ENCODE measurements around the gene SELENOT.
A peak's percentile ranks its signal among the peaks of the same experiment; 100 is the strongest.
"Not testable (repeated sequence)": the region's sequence is repeated elsewhere in the genome, so short reads cannot be mapped to it uniquely, and the experiment has no call there.

SELENOT gene

GRCh38 chr3:150603153-150603979 lies at the start of gene SELENOT:
Gene SELENOT, plus strand, starts transcription at chr3:150603321. Its CDS starts 42 bp downstream, at chr3:150603363.
- peak; percentile 92 for DNase-seq

DNA sequence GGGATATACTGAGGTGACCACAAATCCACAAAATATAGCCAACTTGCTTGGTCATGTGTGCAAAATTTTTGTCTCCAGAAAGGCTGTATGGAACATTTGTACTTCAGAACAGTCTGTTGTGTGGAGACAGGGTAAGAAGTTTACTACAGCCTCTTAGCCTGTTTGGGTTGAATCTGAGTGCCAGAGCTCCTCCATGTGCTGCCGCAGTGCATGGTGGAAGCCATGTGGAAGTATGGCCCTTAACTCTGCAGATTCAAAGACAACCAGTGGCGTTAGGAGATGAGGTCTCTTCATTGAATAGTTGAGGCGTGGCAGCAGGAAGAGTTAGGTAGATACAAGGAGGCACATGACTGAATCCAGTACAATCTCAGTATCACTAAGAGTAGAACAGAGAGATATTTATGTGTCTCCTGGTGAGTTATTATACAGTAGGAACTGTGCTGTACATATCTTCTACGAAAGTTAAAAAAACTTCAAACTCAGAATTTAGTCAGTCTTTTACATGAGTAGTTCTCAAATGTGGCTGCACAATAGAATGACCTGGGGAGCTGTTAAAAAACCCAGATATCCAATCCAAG lies 47.2 kb upstream of the SELENOT start:
- DNase-seq: no peak

GRCh38 chr3:150556792-150557191 lies 46.3 kb upstream of the SELENOT start:
- no peak for DNase-seq

DNA sequence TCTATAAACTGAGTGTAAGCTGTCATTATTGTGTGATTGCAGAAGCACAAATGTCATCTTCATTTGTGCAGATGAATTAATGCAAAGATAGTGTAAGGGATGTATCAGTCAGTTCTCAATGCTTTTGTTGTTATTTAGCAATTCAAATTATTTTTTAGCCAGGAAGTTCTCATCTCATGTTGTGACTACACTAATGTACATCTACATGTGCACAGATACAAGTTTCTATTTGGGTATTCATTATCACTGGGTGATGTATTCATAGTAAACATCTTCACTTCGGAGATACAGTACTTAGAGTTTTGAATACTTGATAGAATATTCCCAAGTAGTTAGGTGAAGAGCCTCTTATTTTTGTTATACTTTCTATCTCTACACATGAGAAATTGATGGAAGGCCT lies 45.4 kb upstream of the SELENOT start:
- no peak for DNase-seq

GRCh38 chr3:150564243-150564642 lies 38.9 kb upstream of the SELENOT start:
- no peak for DNase-seq

- DNase-seq: no peak
Observed at GRCh38 chr3:150567328-150567727, 35.8 kb upstream of the SELENOT start.

DNA sequence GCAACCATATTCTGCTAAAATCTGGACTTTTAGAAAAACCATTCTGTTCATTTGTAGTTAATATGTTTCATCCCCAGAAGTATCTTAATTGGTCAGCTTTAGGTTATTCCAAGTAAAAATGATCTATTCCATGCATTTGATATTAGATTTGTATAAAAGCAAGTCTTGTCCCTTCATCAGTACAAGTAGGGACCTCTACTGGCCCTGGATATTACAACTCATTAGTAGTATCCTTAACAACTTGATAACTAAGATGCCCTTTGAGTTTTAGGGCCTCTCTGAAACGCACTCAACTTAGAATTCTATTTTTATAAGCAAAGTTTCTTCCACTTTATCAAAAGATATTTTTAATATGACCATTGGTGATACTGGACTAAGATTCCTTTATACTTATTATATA lies 25.3 kb upstream of the SELENOT start:
- DNase-seq: no peak

DNA sequence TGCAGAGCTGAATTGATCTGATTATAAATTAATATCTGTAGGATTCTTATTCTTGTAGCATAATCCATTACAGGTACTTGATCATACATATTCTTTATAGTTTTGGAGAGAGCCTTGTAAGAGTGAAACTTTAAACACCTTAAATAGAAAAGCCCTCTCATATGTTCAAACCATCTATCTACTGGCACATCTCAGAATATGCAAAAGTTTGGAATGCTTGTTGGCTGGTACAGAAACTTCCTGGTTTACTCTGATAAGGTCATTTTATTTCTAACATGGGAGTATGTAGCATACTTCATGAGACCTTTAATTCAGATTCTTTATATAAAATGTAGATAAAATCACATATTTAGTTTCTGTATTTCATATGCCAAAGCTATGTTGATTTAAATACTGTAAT lies 21.9 kb upstream of the SELENOT start:
- DNase-seq: no peak

GRCh38 chr3:150582620-150583019 lies 20.5 kb upstream of the SELENOT start:
- no peak for DNase-seq

GRCh38 chr3:150583028-150583427 lies 20.1 kb upstream of the SELENOT start:
- DNase-seq: no peak

GRCh38 chr3:150588027-150588830 lies 14.9 kb upstream of the SELENOT start:
- no peak for DNase-seq

DNA sequence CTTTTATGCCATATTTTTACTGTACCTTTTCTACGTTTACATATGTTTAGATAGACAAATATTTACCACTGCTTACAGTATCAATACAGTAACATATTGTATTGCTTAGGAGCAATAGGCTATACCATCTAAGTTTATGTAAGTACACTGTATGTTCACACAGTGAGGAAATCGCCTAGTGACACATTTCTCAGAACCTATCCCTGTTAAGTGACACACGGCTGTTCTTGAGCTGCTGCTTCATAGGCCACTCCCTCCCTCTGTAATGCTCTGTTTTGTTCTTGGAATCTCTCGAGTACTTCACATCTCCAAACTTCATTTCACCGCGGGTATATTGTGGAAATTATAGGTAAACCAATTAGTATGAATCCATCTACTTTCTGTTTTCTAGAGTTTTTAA lies 13.4 kb upstream of the SELENOT start:
- DNase-seq: no peak

DNA sequence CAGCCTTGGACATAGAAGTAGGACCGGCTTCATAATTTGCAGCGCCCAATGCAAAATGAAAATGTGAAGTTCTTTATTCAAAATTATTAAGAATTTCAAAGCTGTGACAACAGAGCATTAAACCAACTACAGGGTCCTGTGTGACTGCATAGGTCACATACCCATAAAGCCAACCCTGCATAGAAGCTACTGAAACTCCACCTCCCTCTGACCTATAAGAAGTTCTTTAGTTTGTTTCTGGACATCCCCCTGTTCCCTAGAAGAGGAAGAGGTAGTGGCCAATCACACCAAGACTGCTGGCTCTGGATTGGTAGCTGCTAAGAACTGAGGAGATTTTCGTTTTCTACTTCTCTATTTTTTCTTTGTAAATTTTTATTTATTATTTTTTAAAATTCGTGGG lies 9.0 kb upstream of the SELENOT start:
- DNase-seq: no peak

DNA sequence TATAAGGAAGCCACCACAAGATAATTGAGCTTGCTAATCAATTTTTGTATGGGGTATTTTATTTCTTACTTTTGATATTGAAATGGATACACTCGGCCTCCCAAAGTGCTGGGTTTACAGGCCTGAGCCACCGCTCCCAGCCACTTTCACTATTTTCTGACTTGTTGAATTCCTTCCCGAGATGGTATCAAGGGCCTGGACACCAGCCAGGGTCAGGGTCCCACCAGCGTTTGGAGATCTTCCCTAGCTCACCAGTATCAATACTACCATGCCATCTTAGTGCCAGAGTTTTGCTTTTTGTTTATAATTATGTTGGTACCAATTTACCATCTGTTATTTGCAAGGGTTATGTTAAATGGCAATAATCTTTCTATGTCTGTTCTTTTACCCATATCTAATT lies 5.5 kb upstream of the SELENOT start:
- no peak for DNase-seq

DNA sequence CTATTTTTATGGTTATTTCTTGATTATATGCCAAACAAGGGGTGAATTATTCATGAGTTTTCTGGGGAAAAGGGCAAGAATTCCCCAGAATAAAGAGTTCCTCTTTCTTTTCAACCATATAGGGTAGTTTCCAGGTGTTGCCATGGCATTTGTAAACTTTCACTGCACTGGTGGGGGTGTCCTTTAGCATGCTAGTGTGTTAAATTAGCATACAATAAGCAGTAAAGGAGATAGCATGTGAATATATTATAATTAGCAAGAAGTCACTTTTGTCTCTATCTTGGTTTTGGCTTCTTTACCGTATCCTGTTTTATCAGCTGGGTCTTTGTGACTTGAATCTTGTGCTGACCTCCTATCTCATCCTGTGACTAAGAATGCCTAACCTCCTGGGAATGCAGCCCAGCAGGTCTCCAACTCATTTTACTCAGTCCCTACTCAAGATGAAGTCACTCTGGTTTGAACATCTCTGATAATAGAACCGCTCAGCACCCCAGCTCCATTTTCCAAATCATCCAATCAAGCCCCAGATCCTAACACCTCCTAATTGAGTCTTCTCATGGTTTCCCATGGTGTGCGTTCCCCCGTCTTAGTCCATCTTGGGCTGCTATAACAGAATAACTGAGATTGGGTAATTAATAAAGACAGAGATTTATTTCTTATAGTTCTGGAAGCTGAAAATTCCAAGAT lies 3.4 kb upstream of the SELENOT start:
- no peak for DNase-seq

- DNase-seq: not testable (repeated sequence)
Observed at GRCh38 chr3:150600647-150601530, 2.2 kb upstream of the SELENOT start.

- DNase-seq: no peak
Observed at GRCh38 chr3:150602426-150603152, 532 bp upstream of the SELENOT start.

- DNase-seq: no peak
Observed at GRCh38 chr3:150603980-150604319, 829 bp downstream of the SELENOT start.

- DNase-seq: no peak
Observed at GRCh38 chr3:150605998-150606641, 3.0 kb downstream of the SELENOT start.

DNA sequence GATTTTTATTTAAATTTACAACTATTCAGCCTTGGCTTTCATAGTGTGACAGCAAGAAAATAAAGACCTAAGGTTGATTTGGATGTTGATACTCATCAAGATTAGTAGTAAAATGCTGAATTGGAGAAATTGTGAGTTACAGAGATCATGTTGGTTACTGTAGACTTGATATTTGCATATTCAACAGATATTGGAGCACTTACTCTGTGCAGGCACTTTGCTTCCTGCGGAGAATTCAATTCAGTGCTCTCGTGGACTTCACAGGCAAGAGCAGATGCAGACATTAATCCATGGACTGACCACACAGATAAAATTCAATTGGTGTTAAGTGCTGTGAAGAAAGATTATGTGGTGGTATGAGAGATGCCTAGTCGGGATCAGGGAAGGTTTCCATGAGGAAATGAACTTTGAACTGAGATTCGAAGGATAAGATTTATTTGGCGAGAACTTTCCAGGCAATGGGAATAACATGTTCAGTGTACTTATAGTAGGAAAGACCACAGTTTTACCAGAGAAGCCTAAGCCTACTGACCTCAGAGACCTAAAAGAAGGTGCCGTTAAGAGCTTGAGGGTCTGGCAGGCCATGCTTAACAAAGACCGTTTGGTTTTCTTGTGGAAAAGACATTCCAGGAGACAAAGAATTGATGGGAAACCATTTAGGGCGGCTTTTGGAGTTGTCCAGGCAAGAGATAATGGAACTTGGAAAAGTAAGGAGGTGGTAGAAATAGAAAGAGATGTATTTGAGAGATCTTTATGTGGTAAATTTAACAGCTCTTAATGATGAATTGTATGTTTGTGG lies 4.3 kb downstream of the SELENOT start:
- no peak for DNase-seq

Data from activated naive CD4-positive, alpha-beta T cell treated with Interleukin-2 at 50 U/mL for 16 hours (primary cell).